ENCODE measurements around the gene GP1BB. TPM values are rescaled to one million over a fixed set of nuclear protein-coding genes. Genes with fewer than 3 reads are reported as not detected.

The GP1BB gene
- total RNA-seq, 2 experiments from 2014 or later = not detected

GRCh38 chr22:19770349-19771220 is 47.2 kb downstream of the GP1BB start:
- H3K4me1 Mint-ChIP-seq (ENCODE audit: low read depth) = peaks cover 9% of the 10 kb centered on the region
- H3K36me3 Mint-ChIP-seq (ENCODE audit: low read depth) = no peaks in the 10 kb centered on the region
- H3K27me3 Mint-ChIP-seq = peaks cover 45% of the 10 kb centered on the region
- H3K27ac Mint-ChIP-seq = no peak overlapping the region
- no peak for ATAC-seq
- intact Hi-C loops (cut with micrococcal nuclease) = no loop called here
- TF ChIP-seq CTCF (IDR thresholded peaks at IDR 0.05) = no peak
- no peak overlapping the region for H3K4me3 Mint-ChIP-seq
- ChIA-PET POLR2A (interaction anchor here (1.2 kb wide), 1 partner anchor 84 kb away, joined by 3 read pairs; the partner anchor contains the start of genes GNB1L and RTL10), CTCF (interaction anchor here (0.9 kb wide), 1 partner anchor 11 kb away, joined by 3 read pairs; no protein-coding TSS in a partner anchor)
- H3K9me3 Mint-ChIP-seq = no peaks in the 10 kb centered on the region
- DNase-seq = no peak

GRCh38 chr22:19772422-19772672 is 49.0 kb downstream of the GP1BB start:
- Mint-ChIP-seq H3K36me3 (ENCODE audit: low read depth) (no peaks in the 10 kb centered on the region), H3K27ac (no peak overlapping the region), H3K4me3 (no peak overlapping the region), H3K9me3 (no peaks in the 10 kb centered on the region), H3K4me1 (ENCODE audit: low read depth) (peaks cover 14% of the 10 kb centered on the region), H3K27me3 (peaks cover 44% of the 10 kb centered on the region)
- TF ChIP-seq CTCF (IDR thresholded peaks at IDR 0.05) = no peak
- ATAC-seq (no peak), DNase-seq (no peak)
- ChIA-PET CTCF (interaction anchor here (1.3 kb wide), 1 partner anchor 42 kb away, joined by 3 read pairs; no protein-coding TSS in a partner anchor), POLR2A (no interaction called here)
- intact Hi-C loops (cut with micrococcal nuclease) = no loop called here

DNA sequence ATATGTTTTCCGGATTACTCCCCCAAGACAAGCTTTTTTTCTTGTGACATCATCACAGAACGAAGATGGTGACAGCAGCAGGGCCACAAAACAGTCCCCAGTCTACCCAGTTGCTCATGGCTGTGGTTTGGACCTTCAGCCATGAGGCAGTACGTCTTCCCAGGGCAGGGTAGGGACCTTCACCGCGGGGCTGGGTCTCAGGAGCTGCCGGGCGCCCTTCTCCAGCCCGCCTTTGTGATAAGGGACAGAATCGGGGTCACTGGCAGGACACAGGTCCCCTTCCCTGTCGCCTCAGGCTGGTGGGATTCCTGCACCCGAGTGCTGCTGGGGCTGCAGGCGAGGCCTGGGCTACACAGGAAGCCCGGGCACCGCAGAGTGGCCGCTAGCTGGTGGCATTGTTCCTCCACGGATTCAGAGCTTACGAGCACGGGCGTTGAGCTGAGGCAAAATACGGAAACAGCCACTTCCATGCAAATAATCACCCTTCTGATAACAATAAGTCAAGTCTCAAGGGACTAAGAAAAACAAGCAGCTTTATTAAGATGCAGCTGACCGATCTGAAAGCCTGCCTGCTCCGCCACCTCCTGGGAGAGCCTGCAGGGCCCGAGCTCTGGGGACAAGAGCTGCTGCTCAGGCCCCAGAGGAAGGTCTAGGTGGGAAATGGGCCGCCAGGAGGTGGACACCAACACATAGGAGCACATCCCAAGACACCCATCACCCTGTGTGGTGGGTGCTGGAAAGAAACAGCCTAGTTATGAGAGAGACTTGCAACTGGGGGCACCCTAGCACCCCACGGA is 49.5 kb downstream of the GP1BB start:
- DNase-seq (no peak), ATAC-seq (no peak)
- TF ChIP-seq CTCF (IDR thresholded peaks at IDR 0.05) = no peak
- H3K36me3 Mint-ChIP-seq (ENCODE audit: low read depth) = no peaks in the 10 kb centered on the region
- POLR2A ChIA-PET = no interaction called here
- no peak overlapping the region for H3K4me3 Mint-ChIP-seq
- peaks cover 39% of the 10 kb centered on the region for H3K27me3 Mint-ChIP-seq
- H3K27ac Mint-ChIP-seq = no peak overlapping the region
- CTCF ChIA-PET = interaction anchor here (1.3 kb wide), 1 partner anchor 43 kb away, joined by 3 read pairs; no protein-coding TSS in a partner anchor
- intact Hi-C loops (cut with micrococcal nuclease) = no loop called here
- H3K9me3 Mint-ChIP-seq = no peaks in the 10 kb centered on the region
- peaks cover 9% of the 10 kb centered on the region for H3K4me1 Mint-ChIP-seq (ENCODE audit: low read depth)

DNA sequence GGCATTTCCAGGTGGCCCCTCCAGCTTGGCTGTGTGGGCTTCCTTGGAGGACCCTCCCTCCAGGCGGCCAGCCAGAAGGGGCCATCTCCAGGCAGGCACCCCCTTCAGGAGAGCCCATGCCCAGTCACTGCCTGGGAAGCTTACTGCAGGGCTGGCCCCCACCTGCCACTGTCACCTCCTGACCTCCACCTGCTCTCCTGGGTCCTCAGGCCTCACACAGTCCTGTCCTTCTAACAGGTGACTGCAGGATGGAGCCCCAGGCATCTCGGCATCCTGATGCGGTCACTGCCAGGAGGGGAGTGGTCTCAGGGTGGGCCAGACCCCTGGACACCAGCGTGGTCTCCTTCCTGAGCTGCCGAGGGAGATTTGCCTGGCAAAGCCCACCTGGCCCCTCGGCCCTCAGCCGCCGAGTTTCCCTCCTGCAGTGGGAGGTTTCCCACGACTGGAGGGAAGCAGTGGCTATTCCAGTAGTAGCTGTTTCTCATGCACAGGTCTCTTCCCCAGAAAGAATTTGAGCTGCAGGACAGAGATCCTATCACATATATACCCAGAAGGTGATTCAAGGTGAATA is 50.2 kb downstream of the GP1BB start:
- intact Hi-C loops (cut with micrococcal nuclease) = no loop called here
- no peaks in the 10 kb centered on the region for H3K36me3 Mint-ChIP-seq (ENCODE audit: low read depth)
- peaks cover 36% of the 10 kb centered on the region for H3K27me3 Mint-ChIP-seq
- no peak for DNase-seq
- POLR2A ChIA-PET = interaction anchor here (0.6 kb wide), 1 partner anchor 609 kb away, joined by 3 read pairs; no protein-coding TSS in a partner anchor
- ATAC-seq = no peak
- H3K4me1 Mint-ChIP-seq (ENCODE audit: low read depth) = peaks cover 7% of the 10 kb centered on the region
- no peak overlapping the region for H3K4me3 Mint-ChIP-seq
- no peak overlapping the region for H3K27ac Mint-ChIP-seq
- CTCF ChIA-PET = interaction anchor here (1.3 kb wide), 1 partner anchor 43 kb away, joined by 3 read pairs; no protein-coding TSS in a partner anchor
- no peaks in the 10 kb centered on the region for H3K9me3 Mint-ChIP-seq
- no peak for TF ChIP-seq CTCF (IDR thresholded peaks at IDR 0.05)

Other genes with a start within 250 kb of the GP1BB start
- 10 to 100 TPM; 65.0 to 78.0 TPM for gene UFD1, start 244.3 kb upstream of the GP1BB start, total RNA-seq
- 100 to 1,000 TPM; 109 to 111 TPM for gene CDC45, start 243.6 kb upstream of the GP1BB start, total RNA-seq
- not detected for gene CLDN5, start 199.1 kb upstream of the GP1BB start, total RNA-seq
- gene SEPTIN5, start 9.0 kb upstream of the GP1BB start, total RNA-seq = 1 to 10 TPM; 1.3 to 1.5 TPM
- gene TBX1, start 37.2 kb downstream of the GP1BB start, total RNA-seq = not detected
- 10 to 100 TPM; 16.2 to 17.4 TPM for gene GNB1L, start 131.3 kb downstream of the GP1BB start, total RNA-seq
- 10 to 100 TPM; 14.7 to 17.4 TPM for gene RTL10, start 131.3 kb downstream of the GP1BB start, total RNA-seq
- gene COMT, start 218.2 kb downstream of the GP1BB start, total RNA-seq = 10 to 100 TPM; 70.7 to 74.5 TPM
- gene TXNRD2, start 218.3 kb downstream of the GP1BB start, total RNA-seq = 10 to 100 TPM; 18.0 to 18.5 TPM